IMR-90 (cell line): ENCODE data around the gene GKN2. TPM values are rescaled to one million over a fixed set of nuclear protein-coding genes. Genes with fewer than 3 reads are reported as not detected.

Experiments
- ATAC-seq: fragments of 200-7000 bp; cut with Tn5 transposase; 2 replicates; pipeline ENCODE4 v1.9.1; 2020; ENCODE audit warnings: low read depth, mild to moderate bottlenecking, moderate library complexity
- BruUV-seq: library from RNA; stranded (reverse); fragments of 400-500 nt; replicated peaks from 2 replicates; lab custom pipeline; 2021; lab: Mats Ljungman, UMichigan
- CTCF ChIA-PET: fragments of 300-600 bp; formaldehyde crosslinking; extraction: SDS; loops from one replicate; lab custom pipeline; 2021; ENCODE audit warnings: antibody characterized with exemption; lab: Yijun Ruan, JAX
- POLR2A ChIA-PET: fragments of 300-600 bp; sonication (Branson Sonifier 250); formaldehyde crosslinking; loops from one replicate; lab custom pipeline; 2022; ENCODE audit warnings: antibody characterized with exemption; ENCODE audit not compliant: unreplicated experiment; lab: Charles Lee
- DNase-seq: peaks from one replicate; pipeline ENCODE4 v3.0.0; 2013
- H2AFZ ChIP-seq: replicated peaks from 2 replicates; pipeline ENCODE3; 2013; ENCODE audit warnings: low read length, mild to moderate bottlenecking; ENCODE audit not compliant: poor library complexity
- H2AK5ac ChIP-seq: 2 replicates; pipeline ENCODE4 v1.6.1; 2013; ENCODE audit warnings: low read depth, low read length, inconsistent platforms
- H2AK9ac ChIP-seq: replicated peaks from 2 replicates; pipeline ENCODE3; 2013; ENCODE audit warnings: mild to moderate bottlenecking, low read depth, low read length, moderate library complexity; ENCODE audit not compliant: poor library complexity
- H2BK120ac ChIP-seq: 2 replicates; pipeline ENCODE4 v1.6.1; 2013; ENCODE audit warnings: low read depth, low read length, inconsistent platforms
- H2BK15ac ChIP-seq: 3 replicates; pipeline ENCODE4 v1.6.1; 2013; ENCODE audit warnings: low read depth, low read length, inconsistent platforms
- H2BK20ac ChIP-seq: 2 replicates; pipeline ENCODE4 v1.6.1; 2013; ENCODE audit warnings: low read depth, mild to moderate bottlenecking, inconsistent platforms, low read length, moderate library complexity
- H2BK5ac ChIP-seq: 2 replicates; pipeline ENCODE4 v1.6.1; 2013; ENCODE audit warnings: mild to moderate bottlenecking, low read depth, low read length, inconsistent platforms; ENCODE audit not compliant: poor library complexity, severe bottlenecking
- H3K14ac ChIP-seq: replicated peaks from 2 replicates; pipeline ENCODE4 v1.6.1; 2013; ENCODE audit warnings: low read depth, low read length, inconsistent platforms
- H3K18ac ChIP-seq: 2 replicates; pipeline ENCODE4 v1.6.1; 2013; ENCODE audit warnings: low read depth, low read length, control low read depth
- H3K23ac ChIP-seq: 2 replicates; pipeline ENCODE4 v1.6.1; 2013; ENCODE audit warnings: low read depth, low read length, inconsistent platforms
- H3K27ac ChIP-seq: 2 replicates; pipeline ENCODE4 v1.5.1; 2013; ENCODE audit warnings: mild to moderate bottlenecking, control low read depth, low read length; ENCODE audit not compliant: insufficient read depth
- H3K27me3 ChIP-seq: 2 replicates; pipeline ENCODE4 v1.6.1; 2013; ENCODE audit warnings: low read length; ENCODE audit not compliant: control insufficient read depth, insufficient read depth
- H3K36me3 ChIP-seq: 2 replicates; pipeline ENCODE4 v1.6.1; 2013; ENCODE audit warnings: low read length, mixed read lengths; ENCODE audit not compliant: control insufficient read depth, insufficient read depth
- H3K4ac ChIP-seq: 2 replicates; pipeline ENCODE4 v1.6.1; 2013; ENCODE audit warnings: low read depth, low read length, inconsistent platforms
- H3K4me1 ChIP-seq: 2 replicates; pipeline ENCODE4 v1.6.1; 2013; ENCODE audit warnings: low read length, mixed read lengths; ENCODE audit not compliant: control insufficient read depth, insufficient read depth
- H3K4me2 ChIP-seq: 2 replicates; pipeline ENCODE4 v1.6.1; 2013; ENCODE audit warnings: low read depth, mild to moderate bottlenecking, control low read depth, low read length, moderate library complexity
- H3K4me3 ChIP-seq: 2 replicates; pipeline ENCODE4 v1.5.1; 2013; ENCODE audit warnings: low read depth, mild to moderate bottlenecking, control low read depth, low read length, moderate library complexity; ENCODE audit not compliant: insufficient read depth
- H3K56ac ChIP-seq: 2 replicates; pipeline ENCODE4 v1.6.1; 2013; ENCODE audit warnings: low read length, inconsistent platforms; ENCODE audit not compliant: insufficient read depth; ENCODE audit errors: extremely low read depth
- H3K79me1 ChIP-seq, 2 experiments: 2 replicates each; pipeline ENCODE4 v1.6.1; 2013; ENCODE audit warnings: low read length in 2 of 2, inconsistent platforms in 1 of 2, low read depth in 1 of 2
- H3K9ac ChIP-seq: 2 replicates; pipeline ENCODE4 v1.6.1; 2013; ENCODE audit warnings: low read depth, low read length, control low read depth
- H3K9me1 ChIP-seq: 2 replicates; pipeline ENCODE4 v1.6.1; 2013; ENCODE audit warnings: low read length, inconsistent platforms; ENCODE audit not compliant: insufficient read depth
- H3K9me3 ChIP-seq: 2 replicates; pipeline ENCODE4 v1.6.1; 2013; ENCODE audit warnings: low read length; ENCODE audit not compliant: control insufficient read depth, insufficient read depth
- H4K20me1 ChIP-seq: 2 replicates; pipeline ENCODE4 v1.6.1; 2013; ENCODE audit warnings: low read length, inconsistent platforms; ENCODE audit not compliant: insufficient read depth
- H4K5ac ChIP-seq: 2 replicates; pipeline ENCODE4 v1.6.1; 2013; ENCODE audit warnings: mild to moderate bottlenecking, low read depth, low read length, control low read depth
- H4K8ac ChIP-seq, 2 experiments: 2 replicates each; pipeline ENCODE4 v1.6.1; 2013; ENCODE audit warnings: low read depth in 2 of 2, low read length in 2 of 2, control low read depth in 1 of 2, inconsistent platforms in 1 of 2
- H4K91ac ChIP-seq: 2 replicates; pipeline ENCODE4 v1.6.1; 2013; ENCODE audit warnings: low read depth, low read length, inconsistent platforms; ENCODE audit not compliant: insufficient read depth
- BHLHE40 ChIP-seq: fragments of 150-350 bp; IDR thresholded peaks from 2 replicates; pipeline ENCODE4 v1.6.1; 2016; ENCODE audit warnings: mild to moderate bottlenecking, low read depth, low read length
- CTCF ChIP-seq: conservative IDR thresholded peaks from 2 replicates; pipeline ENCODE4 v1.5.1; 2012; ENCODE audit warnings: mild to moderate bottlenecking, low read depth, low read length, improper control_type of control experiment
- FOS ChIP-seq: fragments of 150-350 bp; IDR thresholded peaks from 2 replicates; pipeline ENCODE4 v1.6.1; 2016; ENCODE audit warnings: low read depth, low read length
- MXI1 ChIP-seq: IDR thresholded peaks from 2 replicates; pipeline ENCODE4 v1.6.1; 2012; ENCODE audit warnings: low read depth, mild to moderate bottlenecking, low read length, moderate library complexity, borderline replicate concordance
- NFE2L2 ChIP-seq: fragments of 150-350 bp; IDR thresholded peaks from 2 replicates; pipeline ENCODE4 v1.6.1; 2016; ENCODE audit warnings: low read depth, mild to moderate bottlenecking, low read length
- POLR2A ChIP-seq: IDR thresholded peaks from 2 replicates; pipeline ENCODE4 v1.6.1; 2012; ENCODE audit warnings: mild to moderate bottlenecking, low read depth, low read length
- RCOR1 ChIP-seq: IDR thresholded peaks from 2 replicates; pipeline ENCODE4 v1.6.1; 2012; ENCODE audit warnings: mild to moderate bottlenecking, low read length, improper control_type of control experiment; ENCODE audit not compliant: insufficient replicate concordance
- RFX5 ChIP-seq: IDR thresholded peaks from 2 replicates; pipeline ENCODE4 v1.8.0; 2012; ENCODE audit warnings: low read depth, mild to moderate bottlenecking, low read length, moderate library complexity
- USF2 ChIP-seq: fragments of 150-350 bp; IDR thresholded peaks from 2 replicates; pipeline ENCODE4 v1.6.1; 2017; ENCODE audit warnings: mild to moderate bottlenecking, antibody characterized with exemption, low read length, low read depth
- WGBS, 2 experiments: methylation state at CpG; one replicate each; pipeline versions ENCODE4 v1.1.5 to v1.1.7; 2013; ENCODE audit warnings: missing lambda C conversion rate in 2 of 2; ENCODE audit not compliant: insufficient read length in 1 of 2; ENCODE audit errors: extremely low coverage in 2 of 2; 5-methylcytosine and 5-hydroxymethylcytosine counted together
- dilution Hi-C: fragments of 300-500 bp; cut with HindIII; formaldehyde crosslinking; loops from one replicate; pipeline ENCODE4 v1.14.3; 2018; ENCODE audit warnings: low sequenced_read_pairs; ENCODE audit not compliant: unreplicated experiment
- in situ Hi-C: fragments of 300-500 bp; cut with MboI; formaldehyde crosslinking; loops from 3 replicates; pipeline ENCODE4 v1.14.3; 2019; ENCODE audit warnings: low sequenced_read_pairs, inconsistent platforms, mixed read lengths
- intact Hi-C: fragments of 100-400 bp; cut with micrococcal nuclease; formaldehyde crosslinking; loops from 2 replicates; pipeline ENCODE4 v1.10.0; 2022
- polyA plus RNA-seq, 3 experiments: library from polyadenylated mRNA; depleted of rRNA; stranded (reverse); fragments of >200 nt; gene quantifications; 2 replicates each; pipeline ENCODE4 v1.2.3, GENCODE V29; 2012; ENCODE audit warnings: low replicate concordance in 1 of 3
- total RNA-seq: library from RNA; depleted of rRNA; stranded (reverse); fragments of >200 nt; gene quantifications from 2 replicates; pipeline ENCODE4 v1.2.3, GENCODE V29; 2012

GKN2 gene
- total and polyA plus RNA-seq, 2 of the 4 experiments (the other 2 are of a cell fraction): not detected

DNA sequence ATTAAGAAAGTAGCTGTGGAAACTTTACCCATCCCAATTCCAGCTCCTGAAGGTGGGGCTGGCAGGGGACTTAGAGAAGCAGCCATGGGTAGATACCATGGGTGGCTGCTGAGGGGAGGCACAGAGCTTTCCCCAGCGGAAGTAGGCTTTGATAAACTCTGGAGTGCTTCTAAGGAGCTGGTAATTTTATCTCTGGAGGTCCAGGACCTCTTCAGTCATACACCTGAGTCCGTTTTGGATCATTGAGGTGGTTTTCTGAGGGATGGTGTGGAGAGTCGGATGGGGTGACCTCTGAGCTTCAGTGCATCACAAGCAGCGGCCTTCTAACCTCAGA, 44.8 kb downstream of the GKN2 start (continued):
- TF ChIP-seq FOS: no peak
- TF ChIP-seq MXI1: no peak
- TF ChIP-seq RFX5: no peak
- no peak for TF ChIP-seq POLR2A

DNA sequence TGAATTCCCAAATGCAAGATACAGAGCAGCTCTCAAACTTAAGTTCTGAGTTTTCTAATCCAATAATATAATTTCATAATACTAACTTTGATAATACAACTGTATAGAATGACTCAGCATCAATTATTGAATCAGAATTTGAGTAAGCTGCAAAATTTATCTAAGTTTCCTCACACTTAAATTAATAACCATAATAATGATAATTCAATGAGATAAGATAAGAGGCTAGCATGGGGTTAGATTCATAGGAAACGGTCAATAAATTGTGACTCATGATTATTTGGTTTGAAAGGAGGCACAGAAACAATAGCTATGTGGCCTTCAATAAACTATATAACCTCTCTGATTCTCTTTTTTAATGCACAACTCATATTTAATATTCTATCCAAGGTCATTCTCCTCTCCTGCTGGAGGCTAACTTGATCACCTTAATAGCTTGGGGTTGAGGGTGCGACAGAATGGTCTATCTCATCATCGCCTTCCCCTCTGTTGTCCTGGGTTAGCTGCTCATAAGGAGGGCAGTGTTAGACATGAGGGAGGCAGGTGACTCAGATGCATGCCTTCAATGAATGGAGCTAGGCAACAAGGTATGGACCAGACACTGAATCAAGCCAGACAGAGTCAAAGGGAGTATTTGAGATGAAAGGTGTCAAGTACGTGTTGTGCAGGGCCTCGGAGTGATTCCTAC, 45.3 kb downstream of the GKN2 start:
- H3K9me3 ChIP-seq: no peaks in the 10 kb centered on the region
- H2AFZ ChIP-seq: peak overlapping the region; percentile 57
- peak overlapping the region; percentile 76; the same call in 2 of the 3 replicates for H2BK15ac ChIP-seq
- no peak for TF ChIP-seq USF2
- TF ChIP-seq CTCF: no peak
- no peak for TF ChIP-seq FOS
- TF ChIP-seq BHLHE40: no peak
- TF ChIP-seq NFE2L2: peak; percentile 64
- no peak for TF ChIP-seq MXI1
- TF ChIP-seq RCOR1: no peak
- DNase-seq (no peak), ATAC-seq (no peak)
- peak overlapping the region; percentile 90; the same call in 1 of the 2 replicates for H2BK20ac ChIP-seq
- dilution Hi-C loops: no loop called here
- H3K4me2 ChIP-seq: no peak overlapping the region
- H3K9ac ChIP-seq: no peak overlapping the region
- peak overlapping the region; percentile 84; the same call in 1 of the 2 replicates for H3K4ac ChIP-seq
- H3K18ac ChIP-seq: peak overlapping the region; percentile 70; the same call in 1 of the 2 replicates
- in situ Hi-C loops: no loop called here
- H3K4me3 ChIP-seq: no peak overlapping the region
- no peak overlapping the region for H3K27ac ChIP-seq
- peak overlapping the region; percentile 95; the same call in 1 of the 2 replicates for H2BK120ac ChIP-seq
- no peak overlapping the region for H3K56ac ChIP-seq
- H2BK5ac ChIP-seq: no peak overlapping the region
- peak overlapping the region; percentile 39 for H4K91ac ChIP-seq
- peak overlapping the region; percentile 65 for H2AK9ac ChIP-seq
- H2AK5ac ChIP-seq: peak overlapping the region; percentile 97
- H3K14ac ChIP-seq: 0 out of 2 replicates have a peak overlapping the region, but pooled peaks have one; percentile 2
- no peaks in the 10 kb centered on the region for H3K79me1 ChIP-seq
- H3K9me1 ChIP-seq: peaks cover 6% of the 10 kb centered on the region; the same call in 1 of the 2 replicates
- H4K8ac ChIP-seq: 0 out of 4 replicates have a peak overlapping the region, but pooled peaks of 1 of the 2 experiments have one; percentile 3
- H3K27me3 ChIP-seq: no peaks in the 10 kb centered on the region
- POLR2A ChIA-PET: no interaction called here
- no peak overlapping the region for H3K23ac ChIP-seq
- H4K5ac ChIP-seq: 0 out of 2 replicates have a peak overlapping the region, but pooled peaks have one; percentile 50
- intact Hi-C loops: loop anchor here (5.0 kb wide), 1 partner anchor 50 kb away; no protein-coding TSS in a partner anchor
- peaks cover 10% of the 10 kb centered on the region for H3K4me1 ChIP-seq
- H3K36me3 ChIP-seq: no peaks in the 10 kb centered on the region
- CTCF ChIA-PET: interaction anchor here (1.2 to 2.8 kb wide), 4 partner anchors 48 to 313 kb away, joined by 3 to 13 read pairs (median 4); no protein-coding TSS in a partner anchor
- BruUV-seq: no TSS peak
- WGBS, 2 experiments: no CpG with 5 or more reads among the region's 5 CpGs
- H4K20me1 ChIP-seq: no peaks in the 10 kb centered on the region
